EL (cell line): ENCODE measurements around the gene KCNE3.

ENCODE experiments used
- DNase-seq: peaks from one replicate; pipeline ENCODE4 v3.0.0-alpha.2; 2016

The KCNE3 gene

GRCh38 chr11:74466916-74467885 is at the start of gene KCNE3:
TSS of gene KCNE3 (minus strand) at chr11:74467549. CDS start at chr11:74457563, 9,986 bp downstream.
- peak; percentile 22 for DNase-seq

- DNase-seq = no peak
Measured at GRCh38 chr11:74507582-74507981, 40.2 kb upstream of the KCNE3 start.

GRCh38 chr11:74506823-74507222 is 39.5 kb upstream of the KCNE3 start:
- no peak for DNase-seq

GRCh38 chr11:74505911-74506310 is 38.6 kb upstream of the KCNE3 start:
- DNase-seq = no peak

GRCh38 chr11:74504100-74504691 is 36.8 kb upstream of the KCNE3 start:
- DNase-seq = no peak

GRCh38 chr11:74494916-74495315 is 27.6 kb upstream of the KCNE3 start:
- DNase-seq = no peak

- DNase-seq = peak; percentile 73
Measured at GRCh38 chr11:74493791-74494630, 26.7 kb upstream of the KCNE3 start.

GRCh38 chr11:74492974-74493790 is 25.8 kb upstream of the KCNE3 start, which contains the start of gene LIPT2:
TSS of gene LIPT2 (minus strand) at chr11:74493724. CDS start at chr11:74493703, 21 bp downstream.
- DNase-seq = peak; percentile 98

GRCh38 chr11:74492084-74492483 is 24.7 kb upstream of the KCNE3 start:
- DNase-seq = no peak

- no peak for DNase-seq
Measured at GRCh38 chr11:74490941-74491340, 23.6 kb upstream of the KCNE3 start.

- peak; percentile 13 for DNase-seq
Measured at GRCh38 chr11:74487875-74488274, 20.5 kb upstream of the KCNE3 start.

GRCh38 chr11:74485868-74486267 is 18.5 kb upstream of the KCNE3 start:
- no peak for DNase-seq

GRCh38 chr11:74480688-74481417 is 13.5 kb upstream of the KCNE3 start:
- no peak for DNase-seq

GRCh38 chr11:74479732-74480123 is 12.4 kb upstream of the KCNE3 start:
- no peak for DNase-seq

GRCh38 chr11:74478877-74479731 is 11.8 kb upstream of the KCNE3 start:
- no peak for DNase-seq

- no peak for DNase-seq
Measured at GRCh38 chr11:74476536-74476935, 9.2 kb upstream of the KCNE3 start.

- no peak for DNase-seq
Measured at GRCh38 chr11:74474316-74474715, 7.0 kb upstream of the KCNE3 start.

- no peak for DNase-seq
Measured at GRCh38 chr11:74473382-74474173, 6.2 kb upstream of the KCNE3 start.

- DNase-seq = no peak
Measured at GRCh38 chr11:74471668-74472429, 4.5 kb upstream of the KCNE3 start.
